Right atrium auricular region (tissue), 2 donors: ENCODE data around the gene KCMF1. TPM values are rescaled to one million over a fixed set of nuclear protein-coding genes. Genes with fewer than 3 reads are reported as not detected.

ENCODE experiments used
- DNase-seq: peaks from one replicate; pipeline ENCODE4 v3.0.0-alpha.2; 2019; ENCODE audit warnings: low spot score
- H3K27ac ChIP-seq, 2 donors: fragments of 200-600 bp; sonication (generic); 1 replicate in 1 of 2; 2 replicates in 1 of 2; pipeline ENCODE4 v1.5.1; 2016 to 2019
- H3K27me3 ChIP-seq, 2 donors: fragments of 200-600 bp; sonication (generic); one replicate each; pipeline versions ENCODE4 v1.5.1 to v1.6.0; 2017 to 2019
- H3K36me3 ChIP-seq: fragments of 200-600 bp; sonication (generic); one replicate; pipeline ENCODE4 v1.5.1; 2016
- H3K4me1 ChIP-seq, 2 donors: fragments of 200-600 bp; sonication (generic); one replicate each; pipeline versions ENCODE4 v1.5.1 to v1.6.0; 2017 to 2019
- H3K4me3 ChIP-seq, 2 donors: fragments of 200-600 bp; sonication (generic); 1 replicate in 1 of 2; 2 replicates in 1 of 2; pipeline ENCODE4 v1.5.1; 2017 to 2019; ENCODE audit warnings: mild to moderate bottlenecking in 1 of 2, moderate library complexity in 1 of 2
- H3K9me3 ChIP-seq, 2 donors: fragments of 200-600 bp; sonication (generic); one replicate each; pipeline ENCODE4 v1.5.1; 2019
- total RNA-seq, 2 donors: library from RNA; depleted of rRNA; stranded (reverse); fragments of >200 nt; gene quantifications; one replicate each; pipeline ENCODE4 v1.1.0, GENCODE V29; 2016
- TF ChIP-seq, protein P1 (sequence below), 2 donors: fragments of 200-600 bp; sonication (generic); IDR thresholded peaks; one replicate each; pipeline ENCODE4 v1.5.1; 2019; ENCODE audit warnings: antibody characterized with exemption in 2 of 2

Gene KCMF1
- total RNA-seq, 2 donors from 2014 or later: 53.1 to 69.5 TPM

DNA sequence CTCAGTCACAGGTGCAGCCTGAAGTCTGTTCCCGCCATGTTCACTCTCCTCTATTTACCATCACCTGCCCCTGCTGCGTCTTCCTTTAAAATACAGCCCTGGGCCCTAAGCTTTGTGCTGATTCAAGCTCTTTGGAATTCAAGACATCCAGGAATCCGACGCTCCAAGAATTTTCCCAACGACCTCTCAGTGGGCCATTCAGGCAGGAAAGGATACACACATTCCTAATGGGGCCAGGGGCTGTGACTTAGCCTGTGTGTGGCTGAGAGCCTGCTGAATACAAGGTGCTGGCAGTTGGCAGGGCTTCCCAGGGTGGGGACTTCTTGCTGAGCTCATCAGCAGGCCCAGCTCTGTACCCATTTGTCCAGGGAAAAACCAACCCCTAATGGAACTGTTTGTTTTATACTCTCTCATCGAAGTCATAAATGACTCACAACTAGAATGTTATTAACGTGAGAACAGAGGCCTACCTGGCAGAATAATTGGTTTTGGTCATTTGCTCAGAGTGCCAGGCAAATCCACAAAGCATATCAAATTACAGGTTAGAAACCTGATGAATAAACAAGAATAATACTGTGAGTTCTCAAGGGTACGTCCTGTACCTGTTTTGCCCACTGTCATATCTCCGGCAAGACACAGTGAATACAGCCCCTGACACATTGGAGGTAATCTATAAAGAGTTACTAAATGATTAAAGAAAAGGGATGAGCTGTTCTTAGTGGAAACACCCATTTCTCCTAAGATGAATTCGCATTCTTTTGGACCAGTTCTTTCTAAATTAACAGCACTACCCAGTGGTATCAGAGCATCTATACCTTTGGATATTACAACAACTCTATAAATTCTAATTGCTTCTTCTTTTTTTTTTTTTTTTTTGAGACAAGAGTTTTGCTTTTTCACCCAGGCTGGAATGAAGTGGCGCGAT, 12.6 kb upstream of the KCMF1 start:
- H3K27ac ChIP-seq: no peak overlapping the region
- no peak overlapping the region for H3K4me3 ChIP-seq
- TF ChIP-seq, protein P1, sequence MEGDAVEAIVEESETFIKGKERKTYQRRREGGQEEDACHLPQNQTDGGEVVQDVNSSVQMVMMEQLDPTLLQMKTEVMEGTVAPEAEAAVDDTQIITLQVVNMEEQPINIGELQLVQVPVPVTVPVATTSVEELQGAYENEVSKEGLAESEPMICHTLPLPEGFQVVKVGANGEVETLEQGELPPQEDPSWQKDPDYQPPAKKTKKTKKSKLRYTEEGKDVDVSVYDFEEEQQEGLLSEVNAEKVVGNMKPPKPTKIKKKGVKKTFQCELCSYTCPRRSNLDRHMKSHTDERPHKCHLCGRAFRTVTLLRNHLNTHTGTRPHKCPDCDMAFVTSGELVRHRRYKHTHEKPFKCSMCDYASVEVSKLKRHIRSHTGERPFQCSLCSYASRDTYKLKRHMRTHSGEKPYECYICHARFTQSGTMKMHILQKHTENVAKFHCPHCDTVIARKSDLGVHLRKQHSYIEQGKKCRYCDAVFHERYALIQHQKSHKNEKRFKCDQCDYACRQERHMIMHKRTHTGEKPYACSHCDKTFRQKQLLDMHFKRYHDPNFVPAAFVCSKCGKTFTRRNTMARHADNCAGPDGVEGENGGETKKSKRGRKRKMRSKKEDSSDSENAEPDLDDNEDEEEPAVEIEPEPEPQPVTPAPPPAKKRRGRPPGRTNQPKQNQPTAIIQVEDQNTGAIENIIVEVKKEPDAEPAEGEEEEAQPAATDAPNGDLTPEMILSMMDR (IDR thresholded peaks at IDR 0.05): no peak
- no peaks in the 10 kb centered on the region for H3K9me3 ChIP-seq
- DNase-seq: no peak
- H3K27me3 ChIP-seq: no peaks in the 10 kb centered on the region
- H3K36me3 ChIP-seq: no peaks in the 10 kb centered on the region
- peaks cover 0 to 10% of the 10 kb centered on the region in 2 donors for H3K4me1 ChIP-seq

DNA sequence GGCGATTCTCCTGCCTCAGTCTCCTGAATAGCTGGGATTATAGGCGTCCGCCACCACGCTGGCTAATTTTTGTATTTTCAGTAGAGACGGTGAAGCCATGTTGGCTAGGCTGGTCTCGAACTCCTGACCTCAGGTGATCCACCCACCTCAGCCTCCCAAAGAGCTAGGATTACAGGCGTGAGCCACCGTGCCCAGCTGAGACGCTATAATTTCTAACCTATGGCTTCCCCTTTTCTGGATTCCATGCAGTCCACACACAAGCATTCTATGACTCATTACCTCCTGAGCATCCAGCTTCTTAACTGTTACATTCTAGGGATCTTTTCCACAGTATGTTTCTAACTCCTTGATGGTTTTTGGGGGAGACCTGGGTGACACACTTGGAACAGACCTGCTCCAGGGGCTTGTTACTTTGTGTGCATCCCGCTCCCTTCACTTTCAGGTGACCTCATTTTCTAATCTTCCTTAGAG, 11.8 kb upstream of the KCMF1 start:
- Histone ChIP-seq H3K27ac (no peak overlapping the region), H3K36me3 (no peaks in the 10 kb centered on the region), H3K9me3 (no peaks in the 10 kb centered on the region), H3K4me1 (peaks cover 0 to 10% of the 10 kb centered on the region in 2 donors), H3K27me3 (no peaks in the 10 kb centered on the region), H3K4me3 (no peak overlapping the region)
- TF ChIP-seq, protein P1 (IDR thresholded peaks at IDR 0.05): no peak
- DNase-seq: no peak

DNA sequence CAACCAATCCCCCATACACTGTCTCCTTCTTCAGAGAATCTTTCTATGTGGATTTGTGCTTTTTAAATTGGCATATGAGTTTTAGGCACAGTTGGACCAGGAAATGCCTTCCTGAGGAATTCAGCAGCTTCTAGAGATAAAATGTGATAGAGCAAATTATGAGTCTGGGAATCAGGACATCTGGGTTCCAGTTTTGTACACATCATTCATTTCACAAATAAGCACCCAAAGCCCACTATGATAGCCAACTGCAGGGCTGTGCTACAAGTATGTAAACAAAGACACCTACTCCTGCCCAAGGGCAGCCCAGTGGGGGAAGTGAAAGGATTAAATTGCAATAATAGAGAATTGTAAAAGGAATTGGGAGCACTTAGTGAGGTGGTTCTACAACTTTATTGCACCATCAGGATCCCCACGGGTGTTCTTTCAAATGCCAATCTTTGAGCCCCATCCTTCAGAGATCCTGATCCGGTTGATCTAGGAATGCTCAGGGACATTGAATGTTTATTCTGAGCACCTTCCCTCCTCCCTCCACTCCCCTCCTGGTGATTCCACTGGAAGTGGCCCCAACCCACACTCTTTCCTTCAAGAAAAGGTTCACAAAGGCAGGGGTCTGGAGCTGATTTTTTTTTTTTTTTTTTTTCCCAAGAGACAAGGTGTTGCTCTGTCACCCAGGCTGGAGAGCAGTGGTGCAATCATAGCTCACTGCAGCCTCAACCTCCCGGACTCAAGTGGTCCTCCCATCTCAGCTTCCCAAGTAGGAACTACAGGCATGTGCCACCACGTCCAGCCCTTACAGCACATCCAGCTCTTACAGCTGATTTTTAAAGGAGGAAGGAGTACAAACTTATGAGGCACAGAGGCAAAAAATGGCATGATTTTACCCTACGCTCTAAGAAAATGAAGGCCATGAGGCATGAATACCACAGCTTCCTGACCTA, 11.1 kb upstream of the KCMF1 start:
- Histone ChIP-seq H3K27me3 (no peaks in the 10 kb centered on the region), H3K36me3 (no peaks in the 10 kb centered on the region), H3K27ac (no peak overlapping the region), H3K9me3 (no peaks in the 10 kb centered on the region), H3K4me3 (no peak overlapping the region), H3K4me1 (peaks cover 0 to 10% of the 10 kb centered on the region in 2 donors)
- no peak for DNase-seq
- TF ChIP-seq, protein P1 (IDR thresholded peaks at IDR 0.05): no peak

DNA sequence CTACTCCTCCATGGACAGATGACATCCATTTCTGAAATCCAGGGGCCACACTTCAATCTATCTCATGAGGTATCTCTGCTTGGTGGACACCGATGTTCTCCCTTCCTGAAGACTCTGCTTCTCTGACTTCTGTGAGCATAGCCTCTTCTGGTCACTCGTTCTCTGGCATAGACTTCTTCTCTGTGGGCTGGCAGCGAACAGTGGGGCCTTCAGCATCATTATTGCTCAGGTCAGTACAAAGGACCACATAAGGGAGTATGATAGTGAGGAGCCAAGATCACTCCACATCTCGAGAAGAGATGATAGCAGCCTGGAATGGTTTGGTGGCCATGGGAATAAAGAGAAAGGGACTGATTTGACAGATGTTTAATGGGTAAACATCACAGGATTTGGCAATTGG, 8.0 kb upstream of the KCMF1 start:
- DNase-seq: no peak
- TF ChIP-seq, protein P1 (IDR thresholded peaks at IDR 0.05): no peak
- Histone ChIP-seq H3K36me3 (no peaks in the 10 kb centered on the region), H3K27ac (no peak overlapping the region), H3K4me1 (peaks cover 0 to 8% of the 10 kb centered on the region in 2 donors), H3K9me3 (no peaks in the 10 kb centered on the region), H3K27me3 (no peaks in the 10 kb centered on the region), H3K4me3 (no peak overlapping the region)

DNA sequence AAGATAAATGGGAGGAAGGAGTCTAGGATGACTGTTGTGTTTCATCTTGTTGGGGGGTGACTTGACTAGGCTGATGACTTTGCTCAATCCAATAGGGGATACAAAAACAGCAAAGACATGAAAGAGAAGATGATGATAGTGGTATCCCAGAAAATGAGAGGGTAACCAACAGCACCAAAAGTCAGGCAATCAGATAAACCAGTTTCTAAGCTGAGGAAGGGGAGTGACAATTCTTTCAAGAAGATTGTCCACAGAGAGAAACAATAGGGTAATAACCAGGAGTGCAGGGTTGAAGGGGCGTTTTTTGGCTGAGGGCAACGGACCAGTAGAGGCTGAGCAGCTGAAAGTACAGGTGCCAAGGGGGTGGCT, 7.7 kb upstream of the KCMF1 start:
- H3K27ac ChIP-seq: no peak overlapping the region
- no peaks in the 10 kb centered on the region for H3K9me3 ChIP-seq
- H3K4me3 ChIP-seq: no peak overlapping the region
- TF ChIP-seq, protein P1 (IDR thresholded peaks at IDR 0.05): no peak
- peaks cover 0 to 8% of the 10 kb centered on the region in 2 donors for H3K4me1 ChIP-seq
- DNase-seq: no peak
- no peaks in the 10 kb centered on the region for H3K27me3 ChIP-seq
- no peaks in the 10 kb centered on the region for H3K36me3 ChIP-seq
